NB4 (cell line): ENCODE results near the gene PTGS1.
A peak's percentile ranks its signal among the peaks of the same experiment; 100 is the strongest.

Experiments
- DNase-seq: peaks from one replicate; pipeline ENCODE4 v3.0.0; 2010; ENCODE audit warnings: low read depth
- H3K4me3 ChIP-seq: one replicate; pipeline ENCODE4 v1.5.1; 2011; ENCODE audit warnings: mild to moderate bottlenecking, low read depth, low read length, moderate library complexity
- MAX ChIP-seq: IDR thresholded peaks from 2 replicates; pipeline ENCODE4 v1.6.1; 2011; ENCODE audit warnings: low read depth, low read length
- MYC ChIP-seq: IDR thresholded peaks from 2 replicates; pipeline ENCODE4 v1.6.1; 2011; ENCODE audit warnings: low read depth, low read length
- POLR2A ChIP-seq: IDR thresholded peaks from 2 replicates; pipeline ENCODE4 v1.6.1; 2011; ENCODE audit warnings: mild to moderate bottlenecking; ENCODE audit not compliant: insufficient read length; ENCODE audit errors: extremely low read depth
- TF ChIP-seq, protein P1 (sequence below): IDR thresholded peaks from one replicate; pipeline ENCODE4 v1.5.1; 2012; ENCODE audit warnings: low read depth, low read length

PTGS1 gene

GRCh38 chr9:122348791-122349190 is 22.0 kb upstream of the PTGS1 start:
- no peak for DNase-seq
- H3K4me3 ChIP-seq = no peak overlapping the region
- TF ChIP-seq POLR2A (no peak), MAX (no peak), MYC (no peak)
- TF ChIP-seq, protein P1, sequence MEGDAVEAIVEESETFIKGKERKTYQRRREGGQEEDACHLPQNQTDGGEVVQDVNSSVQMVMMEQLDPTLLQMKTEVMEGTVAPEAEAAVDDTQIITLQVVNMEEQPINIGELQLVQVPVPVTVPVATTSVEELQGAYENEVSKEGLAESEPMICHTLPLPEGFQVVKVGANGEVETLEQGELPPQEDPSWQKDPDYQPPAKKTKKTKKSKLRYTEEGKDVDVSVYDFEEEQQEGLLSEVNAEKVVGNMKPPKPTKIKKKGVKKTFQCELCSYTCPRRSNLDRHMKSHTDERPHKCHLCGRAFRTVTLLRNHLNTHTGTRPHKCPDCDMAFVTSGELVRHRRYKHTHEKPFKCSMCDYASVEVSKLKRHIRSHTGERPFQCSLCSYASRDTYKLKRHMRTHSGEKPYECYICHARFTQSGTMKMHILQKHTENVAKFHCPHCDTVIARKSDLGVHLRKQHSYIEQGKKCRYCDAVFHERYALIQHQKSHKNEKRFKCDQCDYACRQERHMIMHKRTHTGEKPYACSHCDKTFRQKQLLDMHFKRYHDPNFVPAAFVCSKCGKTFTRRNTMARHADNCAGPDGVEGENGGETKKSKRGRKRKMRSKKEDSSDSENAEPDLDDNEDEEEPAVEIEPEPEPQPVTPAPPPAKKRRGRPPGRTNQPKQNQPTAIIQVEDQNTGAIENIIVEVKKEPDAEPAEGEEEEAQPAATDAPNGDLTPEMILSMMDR = no peak

GRCh38 chr9:122349201-122349600 is 21.6 kb upstream of the PTGS1 start:
- DNase-seq = no peak
- TF ChIP-seq POLR2A = no peak
- TF ChIP-seq, protein P1 = no peak
- no peak for TF ChIP-seq MYC
- no peak for TF ChIP-seq MAX
- H3K4me3 ChIP-seq = no peak overlapping the region

GRCh38 chr9:122350577-122351355 is 20.1 kb upstream of the PTGS1 start:
- no peak for TF ChIP-seq POLR2A
- TF ChIP-seq MAX = 0 out of 2 replicates have a peak, but pooled peaks have one; percentile 18
- no peak for TF ChIP-seq MYC
- TF ChIP-seq, protein P1 = peak; percentile 84
- peak; percentile 73 for DNase-seq
- no peak overlapping the region for H3K4me3 ChIP-seq

DNA sequence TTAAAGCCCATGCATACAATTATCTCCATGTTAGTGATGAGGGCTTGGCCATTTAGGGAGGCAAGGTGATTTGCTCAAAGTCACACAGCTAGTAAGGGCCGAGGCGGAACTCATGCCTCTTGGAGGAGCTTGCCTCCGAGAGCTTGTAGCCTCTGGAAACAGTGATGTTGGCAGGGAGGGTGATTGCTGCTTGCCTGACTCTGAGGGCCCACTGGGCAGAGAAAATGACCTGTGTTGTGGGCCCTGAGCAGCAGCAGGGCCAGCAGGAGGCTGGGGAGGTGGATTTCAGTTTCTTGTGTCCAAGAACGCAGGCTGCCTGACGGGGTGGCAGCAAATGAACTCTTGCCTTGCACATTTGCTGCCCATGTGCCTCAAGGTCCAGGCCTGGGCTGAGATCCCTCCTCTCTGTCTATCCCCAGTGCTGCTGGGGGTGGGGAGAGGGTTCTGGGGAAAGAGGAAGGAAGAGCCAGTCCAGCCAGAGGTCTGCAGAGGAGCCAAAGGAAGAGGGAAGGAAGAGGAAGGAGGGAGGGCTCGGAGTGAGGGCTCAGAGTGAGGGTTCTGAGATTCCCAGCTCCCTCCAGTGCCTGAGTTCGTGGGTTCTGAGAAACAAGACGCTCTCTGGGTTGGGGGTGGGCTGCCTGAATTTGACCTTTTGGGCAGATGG is 16.2 kb upstream of the PTGS1 start:
- TF ChIP-seq POLR2A = no peak
- no peak for TF ChIP-seq MYC
- TF ChIP-seq, protein P1 = no peak
- TF ChIP-seq MAX = no peak

GRCh38 chr9:122355336-122355875 is 15.4 kb upstream of the PTGS1 start:
- TF ChIP-seq, protein P1 = no peak
- TF ChIP-seq POLR2A = no peak
- TF ChIP-seq MYC = no peak
- no peak for TF ChIP-seq MAX
- no peak for DNase-seq
- no peak overlapping the region for H3K4me3 ChIP-seq

More for the DNA sequence above, 16.2 kb upstream of the PTGS1 start:
- no peak overlapping the region for H3K4me3 ChIP-seq
- DNase-seq = no peak
